Endothelial cell of umbilical vein (primary cell): Measurements from ENCODE around the gene SH3BGRL2. TPM values are rescaled to one million over a fixed set of nuclear protein-coding genes. Genes with fewer than 3 reads are reported as not detected.

Experiments
- BruUV-seq: library from RNA; stranded (reverse); fragments of 400-500 nt; replicated peaks from 2 replicates; lab custom pipeline; 2021; lab: Mats Ljungman, UMichigan
- CTCF ChIA-PET: fragments of 300-600, 350-600 bp; sonication (Branson Sonifier 250); formaldehyde crosslinking; loops from one replicate; lab custom pipeline; 2021; ENCODE audit warnings: antibody characterized with exemption, inconsistent platforms; lab: Charles Lee
- POLR2A ChIA-PET: fragments of 300-600, 350-600 bp; sonication (Branson Sonifier 250); formaldehyde crosslinking; loops from one replicate; lab custom pipeline; 2021; ENCODE audit warnings: antibody characterized with exemption, inconsistent platforms; lab: Charles Lee
- DNase-seq: peaks from one replicate; pipeline ENCODE4 v3.0.0-alpha.2; 2011; ENCODE audit warnings: low read depth, low spot score
- FAIRE-seq: peaks from 2 replicates; lab custom pipeline; 2011; peaks lifted over from hg19 to GRCh38; lab: Jason Lieb, UNC
- H2AFZ ChIP-seq: 2 replicates; pipeline ENCODE4 v1.6.0; 2012; ENCODE audit warnings: low read depth, low read length, control low read depth, inconsistent platforms
- H3K27ac ChIP-seq: 2 replicates; pipeline ENCODE4 v1.5.1; 2011; ENCODE audit warnings: low read depth, mild to moderate bottlenecking, control low read depth, low read length, moderate library complexity; ENCODE audit not compliant: insufficient read depth
- H3K27me3 ChIP-seq, 2 experiments: 2 replicates each; pipeline versions ENCODE4 v1.6.0 to v1.6.1; 2011; ENCODE audit warnings: low read length in 2 of 2, mixed read lengths in 1 of 2; ENCODE audit not compliant: control insufficient read depth in 2 of 2, insufficient read depth in 2 of 2
- H3K36me3 ChIP-seq, 2 experiments: 2 replicates in 1 of 2; 3 replicates in 1 of 2; pipeline ENCODE4 v1.5.1; 2011; ENCODE audit warnings: low read length in 2 of 2, mild to moderate bottlenecking in 1 of 2, moderate library complexity in 1 of 2; ENCODE audit not compliant: control insufficient read depth in 2 of 2, insufficient read depth in 2 of 2; ENCODE audit errors: extremely low read depth in 1 of 2
- H3K4me1 ChIP-seq: 3 replicates; pipeline ENCODE4 v1.5.1; 2011; ENCODE audit warnings: mild to moderate bottlenecking, low read length; ENCODE audit not compliant: control insufficient read depth, insufficient read depth; ENCODE audit errors: extremely low read depth
- H3K4me2 ChIP-seq: 2 replicates; pipeline ENCODE4 v1.6.1; 2011; ENCODE audit warnings: low read length, control low read depth, mixed read lengths; ENCODE audit not compliant: insufficient read depth
- H3K4me3 ChIP-seq, 3 experiments: fragments of 200-600 bp in 1 of 3; sonication (generic), shearing (Covaris generic) in 1 of 3; replicated peaks in 1 of 3; 2 replicates each; pipeline ENCODE4 v1.5.1; 2011 to 2016; ENCODE audit warnings: control low read depth in 3 of 3, low read length in 3 of 3, mild to moderate bottlenecking in 2 of 3, inconsistent platforms in 1 of 3, low read depth in 1 of 3, moderate library complexity in 1 of 3; ENCODE audit not compliant: insufficient read depth in 1 of 3
- H3K79me2 ChIP-seq: 2 replicates; pipeline ENCODE4 v1.6.0; 2012; ENCODE audit warnings: low read length, inconsistent platforms; ENCODE audit not compliant: control insufficient read depth, insufficient read depth
- H3K9ac ChIP-seq: replicated peaks from 2 replicates; pipeline ENCODE3; 2011; ENCODE audit warnings: low read length, control low read depth; ENCODE audit not compliant: insufficient read depth; ENCODE audit errors: extremely low read depth
- H3K9me1 ChIP-seq: replicated peaks from 3 replicates; pipeline ENCODE4 v1.6.0; 2011; ENCODE audit warnings: mild to moderate bottlenecking, low read length; ENCODE audit not compliant: control insufficient read depth, insufficient read depth; ENCODE audit errors: extremely low read depth
- H3K9me3 ChIP-seq: replicated peaks from 2 replicates; pipeline ENCODE4 v1.5.1; 2012; ENCODE audit warnings: low read length, inconsistent platforms; ENCODE audit not compliant: control insufficient read depth, insufficient read depth
- H4K20me1 ChIP-seq: replicated peaks from 2 replicates; pipeline ENCODE3; 2011; ENCODE audit warnings: mild to moderate bottlenecking, low read length; ENCODE audit not compliant: control insufficient read depth, insufficient read depth; ENCODE audit errors: extremely low read depth
- CTCF ChIP-seq, 2 donors: IDR thresholded peaks; 1 replicate in 1 of 2; 2 replicates in 1 of 2; pipeline ENCODE4 v1.5.1; 2011; ENCODE audit warnings: low read length in 2 of 2, mild to moderate bottlenecking in 2 of 2, moderate library complexity in 2 of 2, control low read depth in 1 of 2, inconsistent platforms in 1 of 2, low read depth in 1 of 2; ENCODE audit not compliant: insufficient read depth in 1 of 2; ENCODE audit errors: extremely low read depth in 1 of 2
- EZH2 ChIP-seq: IDR thresholded peaks from 2 replicates; pipeline ENCODE4 v1.6.1; 2012; ENCODE audit warnings: borderline replicate concordance, low read depth, mild to moderate bottlenecking, moderate library complexity, low read length, inconsistent platforms; ENCODE audit not compliant: severe bottlenecking
- FOS ChIP-seq: IDR thresholded peaks from 2 replicates; pipeline ENCODE4 v1.6.1; 2011; ENCODE audit warnings: mild to moderate bottlenecking, low read length, moderate library complexity, borderline replicate concordance; ENCODE audit not compliant: insufficient read depth
- GATA2 ChIP-seq: IDR thresholded peaks from 2 replicates; pipeline ENCODE4 v1.7.0; 2011; ENCODE audit warnings: low read depth, mild to moderate bottlenecking, moderate library complexity, mixed read lengths, low read length; ENCODE audit not compliant: insufficient read length, insufficient read depth
- JUN ChIP-seq: IDR thresholded peaks from 2 replicates; pipeline ENCODE4 v1.6.1; 2011; ENCODE audit warnings: borderline replicate concordance, low read depth; ENCODE audit not compliant: insufficient read length, insufficient read depth
- MAX ChIP-seq: IDR thresholded peaks from 2 replicates; pipeline ENCODE4 v1.6.1; 2011; ENCODE audit not compliant: insufficient read depth, insufficient read length
- MYC ChIP-seq: IDR thresholded peaks from one replicate; pipeline ENCODE4 v1.6.1; 2011; ENCODE audit warnings: mild to moderate bottlenecking, low read depth, low read length
- POLR2A ChIP-seq: IDR thresholded peaks from 2 replicates; pipeline ENCODE4 v1.6.1; 2012; ENCODE audit warnings: low read depth, mild to moderate bottlenecking, control low read depth, low read length
- POLR2AphosphoS5 ChIP-seq: IDR thresholded peaks from 2 replicates; pipeline ENCODE4 v1.6.1; 2012; ENCODE audit warnings: low read depth, mild to moderate bottlenecking, control low read depth, low read length, moderate library complexity; ENCODE audit not compliant: insufficient read depth
- dilution Hi-C: fragments of 300-500 bp; cut with MboI; formaldehyde crosslinking; loops from one replicate; pipeline ENCODE4 v1.15.0; 2019; ENCODE audit warnings: low sequenced_read_pairs; ENCODE audit not compliant: extremely low pct_ligation_motif_present
- intact Hi-C: fragments of 100-400 bp; cut with micrococcal nuclease; formaldehyde crosslinking; loops from one replicate; pipeline ENCODE4 v1.10.0; 2022
- polyA plus RNA-seq, 4 experiments: library from polyadenylated mRNA; depleted of rRNA in 3 of 4; stranded (reverse) in 3 of 4; unstranded in 1 of 4; fragments of >200 nt; gene quantifications; 2 replicates each; pipeline versions ENCODE4 v1.2.1 to v1.2.3, GENCODE V29; 2011 to 2012; ENCODE audit warnings: missing spikeins in 1 of 4
- total RNA-seq: library from RNA; stranded (reverse); gene quantifications from 2 replicates; pipeline ENCODE4 v1.2.3, GENCODE V29; 2021

The SH3BGRL2 gene
- total and polyA plus RNA-seq, 2 donors (not counting 3 experiments of a cell fraction or from before 2014, with no cell fraction given) = 3.2 to 10.7 TPM

GRCh38 chr6:79704200-79704599, 73.1 kb downstream of the SH3BGRL2 start:
- Histone ChIP-seq H4K20me1 (no peaks in the 10 kb centered on the region), H3K4me2 (no peak overlapping the region), H3K9ac (no peak overlapping the region), H3K9me3 (no peaks in the 10 kb centered on the region), H2AFZ (no peak overlapping the region), H3K27ac (no peak overlapping the region), H3K4me3 (no peak overlapping the region), H3K36me3 (peaks cover 0 to 4% of the 10 kb centered on the region in 2 experiments), H3K27me3 (no peaks in the 10 kb centered on the region), H3K79me2 (no peaks in the 10 kb centered on the region), H3K9me1 (no peaks in the 10 kb centered on the region), H3K4me1 (peaks cover 10% of the 10 kb centered on the region)
- DNase-seq (no peak), FAIRE-seq (no peak)
- TF ChIP-seq MYC = no peak
- TF ChIP-seq EZH2 = no peak
- TF ChIP-seq FOS = no peak
- TF ChIP-seq GATA2 = no peak
- TF ChIP-seq JUN = no peak
- no peak for TF ChIP-seq MAX
- TF ChIP-seq CTCF (IDR thresholded peaks at IDR 0.05; ENCODE audit: extremely low read depth in 1 of 2, insufficient read depth in 1 of 2, low read depth in 1 of 2, low read length in 2 of 2) = no peak
- TF ChIP-seq POLR2AphosphoS5 = no peak
- TF ChIP-seq POLR2A = no peak
- dilution Hi-C loops (no loop called here), intact Hi-C loops (no loop called here)
- no TSS peak for BruUV-seq
- POLR2A ChIA-PET = no interaction called here
- CTCF ChIA-PET = interaction anchor here (0.6 to 1.1 kb wide), 3 partner anchors 10 to 134 kb away, joined by 3 read pairs; no protein-coding TSS in a partner anchor
